GM12892 (cell line): ENCODE results near the gene GALNT7.

Source experiments
- POLR2A ChIP-seq: IDR thresholded peaks from 2 replicates; pipeline ENCODE4 v1.6.1; 2011; ENCODE audit warnings: low read depth, low read length, control low read depth
- POLR2AphosphoS5 ChIP-seq: IDR thresholded peaks from 2 replicates; pipeline ENCODE4 v1.6.1; 2011; ENCODE audit warnings: low read depth, low read length, control low read depth
- TAF1 ChIP-seq: IDR thresholded peaks from 2 replicates; pipeline ENCODE4 v1.6.1; 2011; ENCODE audit warnings: low read depth, mild to moderate bottlenecking, control low read depth, low read length, borderline replicate concordance

- TF ChIP-seq POLR2AphosphoS5: peak; percentile 89
- TF ChIP-seq TAF1: 0 out of 2 replicates have a peak, but pooled peaks have one; percentile 11
- TF ChIP-seq POLR2A: peak; percentile 94
These were observed 202.1 kb downstream of the GALNT7 start, which contains the start of gene SAP30 for GRCh38 chr4:173370477-173371291.
